HL-60 (cell line): Measurements from ENCODE around the gene SYNC.

Experiments
- DNase-seq, 2 experiments: peaks; one replicate each; pipeline ENCODE4 v3.0.0-alpha.2; 2010 to 2020; ENCODE audit warnings: low read depth in 1 of 2, low spot score in 1 of 2
- H3K27ac ChIP-seq: fragments of 250-450 bp; sonication (Bioruptor Pico); replicated peaks from 2 replicates; pipeline ENCODE4 v1.5.1; 2020; ENCODE audit warnings: mild to moderate bottlenecking, moderate library complexity
- H3K27me3 ChIP-seq: fragments of 250-450 bp; sonication (Bioruptor Pico); 2 replicates; pipeline ENCODE4 v1.5.1; 2021; ENCODE audit warnings: mild to moderate bottlenecking, moderate library complexity; ENCODE audit not compliant: insufficient read depth, poor library complexity, severe bottlenecking
- H3K4me3 ChIP-seq: replicated peaks from 2 replicates; pipeline ENCODE4 v1.5.1; 2011; ENCODE audit warnings: mild to moderate bottlenecking, control low read depth, low read length; ENCODE audit not compliant: insufficient read depth
- CTCF ChIP-seq: IDR thresholded peaks from one replicate; pipeline ENCODE4 v1.5.1; 2011; ENCODE audit warnings: low read length, control low read depth, inconsistent platforms; ENCODE audit not compliant: insufficient read depth
- GABPA ChIP-seq: IDR thresholded peaks from 2 replicates; pipeline ENCODE4 v1.6.1; 2012; ENCODE audit warnings: low read depth
- POLR2AphosphoS5 ChIP-seq: IDR thresholded peaks from 2 replicates; pipeline ENCODE4 v1.6.1; 2012; ENCODE audit warnings: low read depth
- SPI1 ChIP-seq: IDR thresholded peaks from 2 replicates; pipeline ENCODE4 v1.6.1; 2012; ENCODE audit warnings: low read depth, mild to moderate bottlenecking, borderline replicate concordance
- TF ChIP-seq, protein P1 (sequence below): IDR thresholded peaks from 2 replicates; pipeline ENCODE4 v1.6.1; 2012; ENCODE audit warnings: low read depth; ENCODE audit not compliant: insufficient replicate concordance

The SYNC gene

GRCh38 chr1:32748348-32748747 lies 45.8 kb upstream of the SYNC start:
- no peak for DNase-seq
- TF ChIP-seq GABPA (no peak), CTCF (no peak), SPI1 (no peak), POLR2AphosphoS5 (no peak)
- TF ChIP-seq, protein P1, sequence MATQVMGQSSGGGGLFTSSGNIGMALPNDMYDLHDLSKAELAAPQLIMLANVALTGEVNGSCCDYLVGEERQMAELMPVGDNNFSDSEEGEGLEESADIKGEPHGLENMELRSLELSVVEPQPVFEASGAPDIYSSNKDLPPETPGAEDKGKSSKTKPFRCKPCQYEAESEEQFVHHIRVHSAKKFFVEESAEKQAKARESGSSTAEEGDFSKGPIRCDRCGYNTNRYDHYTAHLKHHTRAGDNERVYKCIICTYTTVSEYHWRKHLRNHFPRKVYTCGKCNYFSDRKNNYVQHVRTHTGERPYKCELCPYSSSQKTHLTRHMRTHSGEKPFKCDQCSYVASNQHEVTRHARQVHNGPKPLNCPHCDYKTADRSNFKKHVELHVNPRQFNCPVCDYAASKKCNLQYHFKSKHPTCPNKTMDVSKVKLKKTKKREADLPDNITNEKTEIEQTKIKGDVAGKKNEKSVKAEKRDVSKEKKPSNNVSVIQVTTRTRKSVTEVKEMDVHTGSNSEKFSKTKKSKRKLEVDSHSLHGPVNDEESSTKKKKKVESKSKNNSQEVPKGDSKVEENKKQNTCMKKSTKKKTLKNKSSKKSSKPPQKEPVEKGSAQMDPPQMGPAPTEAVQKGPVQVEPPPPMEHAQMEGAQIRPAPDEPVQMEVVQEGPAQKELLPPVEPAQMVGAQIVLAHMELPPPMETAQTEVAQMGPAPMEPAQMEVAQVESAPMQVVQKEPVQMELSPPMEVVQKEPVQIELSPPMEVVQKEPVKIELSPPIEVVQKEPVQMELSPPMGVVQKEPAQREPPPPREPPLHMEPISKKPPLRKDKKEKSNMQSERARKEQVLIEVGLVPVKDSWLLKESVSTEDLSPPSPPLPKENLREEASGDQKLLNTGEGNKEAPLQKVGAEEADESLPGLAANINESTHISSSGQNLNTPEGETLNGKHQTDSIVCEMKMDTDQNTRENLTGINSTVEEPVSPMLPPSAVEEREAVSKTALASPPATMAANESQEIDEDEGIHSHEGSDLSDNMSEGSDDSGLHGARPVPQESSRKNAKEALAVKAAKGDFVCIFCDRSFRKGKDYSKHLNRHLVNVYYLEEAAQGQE: no peak
- Histone ChIP-seq H3K27ac (no peak overlapping the region), H3K4me3 (no peak overlapping the region), H3K27me3 (peaks cover 11% of the 10 kb centered on the region)

GRCh38 chr1:32746130-32746529 lies 43.6 kb upstream of the SYNC start:
- Histone ChIP-seq H3K27me3 (peaks cover 19% of the 10 kb centered on the region), H3K4me3 (no peak overlapping the region), H3K27ac (no peak overlapping the region)
- no peak for DNase-seq
- no peak for TF ChIP-seq SPI1
- no peak for TF ChIP-seq GABPA
- TF ChIP-seq CTCF: no peak
- no peak for TF ChIP-seq POLR2AphosphoS5
- TF ChIP-seq, protein P1: no peak

GRCh38 chr1:32744071-32744425 lies 41.5 kb upstream of the SYNC start:
- H3K4me3 ChIP-seq: no peak overlapping the region
- H3K27ac ChIP-seq: no peak overlapping the region
- DNase-seq: no peak

More at GRCh38 chr1:32744071-32744425, 41.5 kb upstream of the SYNC start:
- peaks cover 24% of the 10 kb centered on the region for H3K27me3 ChIP-seq
- no peak for TF ChIP-seq CTCF
- no peak for TF ChIP-seq GABPA
- no peak for TF ChIP-seq POLR2AphosphoS5
- no peak for TF ChIP-seq SPI1
- TF ChIP-seq, protein P1: no peak
